SK-N-SH (cell line): Measurements from ENCODE around the gene NEK6. TPM values are rescaled to one million over a fixed set of nuclear protein-coding genes. Genes with fewer than 3 reads are reported as not detected.

Source experiments
- CTCF ChIA-PET: fragments of 300-600, 350-600 bp; formaldehyde crosslinking; extraction: SDS; loops from one replicate; lab custom pipeline; 2021; lab: Yijun Ruan, JAX
- POLR2A ChIA-PET: fragments of 350-600 bp; sonication (Branson Sonifier 250); formaldehyde crosslinking; extraction: SDS; loops from one replicate; lab custom pipeline; 2020; ENCODE audit warnings: antibody characterized with exemption, inconsistent platforms; lab: Yijun Ruan, JAX
- DNase-seq: peaks from one replicate; pipeline ENCODE4 v3.0.0; 2012
- H2AFZ ChIP-seq: fragments of 200-600 bp; sonication (generic); 2 replicates; pipeline ENCODE4 v1.8.1; 2016; ENCODE audit warnings: antibody characterized with exemption, mild to moderate bottlenecking, low read depth
- H3F3A ChIP-seq: fragments of 200-600 bp; sonication (generic); replicated peaks from 2 replicates; pipeline ENCODE3; 2016; ENCODE audit warnings: antibody characterized with exemption, mild to moderate bottlenecking; ENCODE audit not compliant: insufficient read depth
- H3K27ac ChIP-seq, 2 experiments: fragments of 200-500 bp in 1 of 2; fragments of 200-600 bp in 1 of 2; sonication (Bioruptor generic) in 1 of 2; sonication (generic), shearing (Covaris generic) in 1 of 2; 2 replicates each; pipeline versions ENCODE4 v1.5.1 to v1.6.1; 2014 to 2016; ENCODE audit warnings: low read depth in 2 of 2, inconsistent platforms in 1 of 2, low read length in 1 of 2, mild to moderate bottlenecking in 1 of 2, mixed read lengths in 1 of 2
- H3K27me3 ChIP-seq: fragments of 200-600 bp; sonication (generic), shearing (Covaris generic); 2 replicates; pipeline ENCODE4 v1.6.1; 2016; ENCODE audit warnings: mixed run types; ENCODE audit not compliant: insufficient read depth
- H3K36me3 ChIP-seq, 2 experiments: fragments of 200-500 bp in 1 of 2; fragments of 200-600 bp in 1 of 2; sonication (Bioruptor generic) in 1 of 2; sonication (generic) in 1 of 2; replicated peaks in 1 of 2; 2 replicates each; pipeline versions ENCODE3 to v1.5.1; 2014 to 2016; ENCODE audit warnings: low read length in 1 of 2, mild to moderate bottlenecking in 1 of 2; ENCODE audit not compliant: insufficient read depth in 2 of 2, control insufficient read depth in 1 of 2
- H3K4me1 ChIP-seq, 2 experiments: fragments of 200-500 bp in 1 of 2; fragments of 200-600 bp in 1 of 2; sonication (Bioruptor generic) in 1 of 2; sonication (generic), shearing (Covaris generic) in 1 of 2; 2 replicates each; pipeline versions ENCODE4 v1.5.1 to v1.6.1; 2014 to 2016; ENCODE audit warnings: low read depth in 1 of 2, low read length in 1 of 2, mixed run types in 1 of 2; ENCODE audit not compliant: insufficient read depth in 2 of 2, control insufficient read depth in 1 of 2
- H3K4me2 ChIP-seq: fragments of 200-600 bp; sonication (generic), shearing (Covaris generic); 2 replicates; pipeline ENCODE4 v1.6.1; 2017; ENCODE audit warnings: mixed run types
- H3K4me3 ChIP-seq, 2 experiments: fragments of 200-500 bp in 1 of 2; fragments of 200-600 bp in 1 of 2; sonication (Bioruptor generic) in 1 of 2; sonication (generic), shearing (Covaris generic) in 1 of 2; 2 replicates each; pipeline versions ENCODE4 v1.5.1 to v1.8.1; 2014 to 2016; ENCODE audit warnings: low read depth in 2 of 2, inconsistent platforms in 1 of 2, low read length in 1 of 2, mild to moderate bottlenecking in 1 of 2, mixed read lengths in 1 of 2, moderate library complexity in 1 of 2
- H3K79me2 ChIP-seq: fragments of 200-600 bp; sonication (generic); 2 replicates; pipeline ENCODE4 v1.8.1; 2017; ENCODE audit warnings: mild to moderate bottlenecking; ENCODE audit not compliant: insufficient read depth
- H3K9ac ChIP-seq: fragments of 200-600 bp; sonication (generic); 2 replicates; pipeline ENCODE4 v1.6.1; 2017; ENCODE audit warnings: mixed run types
- H3K9me2 ChIP-seq: fragments of 200-600 bp; sonication (generic); 2 replicates; pipeline ENCODE4 v1.6.1; 2017; ENCODE audit warnings: mixed run types
- H3K9me3 ChIP-seq: fragments of 200-600 bp; sonication (generic); 2 replicates; pipeline ENCODE4 v1.6.1; 2017; ENCODE audit warnings: mixed run types, mild to moderate bottlenecking, moderate library complexity
- H4K20me1 ChIP-seq: fragments of 200-600 bp; sonication (generic); 2 replicates; pipeline ENCODE4 v1.6.1; 2017; ENCODE audit warnings: mild to moderate bottlenecking, mixed run types; ENCODE audit not compliant: insufficient read depth
- CHD2 ChIP-seq: fragments of 150-350 bp; IDR thresholded peaks from 2 replicates; pipeline ENCODE4 v1.6.1; 2018; ENCODE audit warnings: low read length; ENCODE audit not compliant: partially characterized antibody
- ELF1 ChIP-seq: IDR thresholded peaks from 2 replicates; pipeline ENCODE4 v1.4.0; 2012
- EP300 ChIP-seq, 2 experiments: IDR thresholded peaks; 2 replicates each; pipeline versions ENCODE4 v1.4.0 to v1.6.1; 2012; ENCODE audit warnings: borderline replicate concordance in 1 of 2, low read depth in 1 of 2, low read length in 1 of 2
- EZH2phosphoT487 ChIP-seq: fragments of 200-600 bp; sonication (generic); IDR thresholded peaks from 2 replicates; pipeline ENCODE4 v1.6.1; 2017; ENCODE audit warnings: low read depth, mixed run types, mild to moderate bottlenecking, antibody characterized with exemption, moderate library complexity, borderline replicate concordance
- FOXM1 ChIP-seq: IDR thresholded peaks from 2 replicates; pipeline ENCODE4 v1.4.0; 2012; ENCODE audit warnings: low read depth, mild to moderate bottlenecking
- GABPA ChIP-seq: IDR thresholded peaks from 2 replicates; pipeline ENCODE4 v1.4.0; 2012; ENCODE audit warnings: low read depth, mild to moderate bottlenecking
- MXI1 ChIP-seq: IDR thresholded peaks from 2 replicates; pipeline ENCODE4 v1.6.1; 2012; ENCODE audit warnings: mild to moderate bottlenecking, low read depth, low read length, improper control_type of control experiment
- NRF1 ChIP-seq: IDR thresholded peaks from 2 replicates; pipeline ENCODE4 v1.6.1; 2012; ENCODE audit warnings: low read depth, mild to moderate bottlenecking, low read length
- RAD21 ChIP-seq: IDR thresholded peaks from 2 replicates; pipeline ENCODE4 v1.6.1; 2012; ENCODE audit warnings: mild to moderate bottlenecking, low read length
- RCOR1 ChIP-seq: fragments of 150-350 bp; IDR thresholded peaks from 2 replicates; pipeline ENCODE4 v1.6.1; 2017; ENCODE audit warnings: antibody characterized with exemption, low read length
- TCF12 ChIP-seq: IDR thresholded peaks from 2 replicates; pipeline ENCODE4 v1.4.0; 2012
- TEAD4 ChIP-seq: IDR thresholded peaks from 2 replicates; pipeline ENCODE4 v1.4.0; 2012; ENCODE audit warnings: mild to moderate bottlenecking, borderline replicate concordance; ENCODE audit not compliant: insufficient read depth
- YY1 ChIP-seq: IDR thresholded peaks from 2 replicates; pipeline ENCODE4 v1.4.0; 2012; ENCODE audit warnings: low read depth, mild to moderate bottlenecking
- WGBS: methylation state at CpG from one replicate; pipeline ENCODE4 v1.1.6; 2017; ENCODE audit warnings: low lambda C conversion rate; 5-methylcytosine and 5-hydroxymethylcytosine counted together
- polyA plus RNA-seq, 3 experiments: library from polyadenylated mRNA; depleted of rRNA; stranded (reverse); fragments of >200 nt; gene quantifications; 2 replicates each; pipeline ENCODE4 v1.2.3, GENCODE V29; 2012
- TF ChIP-seq, protein P1 (sequence below): IDR thresholded peaks from 2 replicates; pipeline ENCODE4; 2012
- TF ChIP-seq, protein P2 (sequence below): IDR thresholded peaks from 2 replicates; pipeline ENCODE4 v1.6.1; 2012; ENCODE audit warnings: mild to moderate bottlenecking, low read depth, low read length, moderate library complexity
- TF ChIP-seq, protein P3 (sequence below): fragments of 150-350 bp; IDR thresholded peaks from 2 replicates; pipeline ENCODE4 v1.6.1; 2016; ENCODE audit warnings: mild to moderate bottlenecking, low read depth, low read length
- TF ChIP-seq, protein P4 (sequence below): fragments of 150-350 bp; IDR thresholded peaks from 2 replicates; pipeline ENCODE4 v1.6.1; 2017; ENCODE audit warnings: antibody characterized with exemption, low read length, low read depth, borderline replicate concordance

The NEK6 gene
- polyA plus RNA-seq, 1 of the 3 experiments (the other 2 are of a cell fraction) = 89.8 TPM

DNA sequence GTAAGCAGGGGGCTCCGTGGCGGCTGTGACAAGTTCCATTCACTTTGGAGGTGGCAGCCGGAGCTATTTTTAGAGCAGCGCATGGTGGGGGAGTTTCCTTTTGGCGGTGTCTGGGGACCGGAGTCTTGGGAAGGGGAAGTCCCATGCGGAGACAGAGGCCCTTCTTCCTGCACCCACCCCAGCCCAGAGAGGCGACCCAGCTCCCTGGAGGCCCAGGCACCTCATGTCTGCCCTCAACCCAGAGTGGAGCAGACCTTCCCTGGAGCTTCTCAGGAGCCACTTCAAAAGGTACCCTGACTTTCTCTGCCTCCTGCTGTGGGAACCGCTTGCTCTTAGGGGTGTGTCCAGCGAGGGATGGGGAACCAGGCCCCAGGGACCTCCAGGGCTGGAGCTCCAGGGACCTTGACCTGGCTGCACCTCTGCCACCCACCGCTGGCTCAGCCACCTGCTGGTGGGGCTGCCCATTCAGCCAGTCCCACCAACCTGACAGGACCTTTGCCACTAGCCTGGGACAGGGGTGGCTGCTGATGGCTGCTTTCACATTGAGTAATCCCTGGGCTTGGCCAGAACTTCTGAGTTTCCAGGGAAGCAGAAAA is 34.1 kb downstream of the NEK6 start (continued):
- TF ChIP-seq, protein P1, sequence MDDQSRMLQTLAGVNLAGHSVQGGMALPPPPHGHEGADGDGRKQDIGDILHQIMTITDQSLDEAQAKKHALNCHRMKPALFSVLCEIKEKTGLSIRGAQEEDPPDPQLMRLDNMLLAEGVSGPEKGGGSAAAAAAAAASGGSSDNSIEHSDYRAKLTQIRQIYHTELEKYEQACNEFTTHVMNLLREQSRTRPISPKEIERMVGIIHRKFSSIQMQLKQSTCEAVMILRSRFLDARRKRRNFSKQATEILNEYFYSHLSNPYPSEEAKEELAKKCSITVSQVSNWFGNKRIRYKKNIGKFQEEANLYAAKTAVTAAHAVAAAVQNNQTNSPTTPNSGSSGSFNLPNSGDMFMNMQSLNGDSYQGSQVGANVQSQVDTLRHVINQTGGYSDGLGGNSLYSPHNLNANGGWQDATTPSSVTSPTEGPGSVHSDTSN = no peak

DNA sequence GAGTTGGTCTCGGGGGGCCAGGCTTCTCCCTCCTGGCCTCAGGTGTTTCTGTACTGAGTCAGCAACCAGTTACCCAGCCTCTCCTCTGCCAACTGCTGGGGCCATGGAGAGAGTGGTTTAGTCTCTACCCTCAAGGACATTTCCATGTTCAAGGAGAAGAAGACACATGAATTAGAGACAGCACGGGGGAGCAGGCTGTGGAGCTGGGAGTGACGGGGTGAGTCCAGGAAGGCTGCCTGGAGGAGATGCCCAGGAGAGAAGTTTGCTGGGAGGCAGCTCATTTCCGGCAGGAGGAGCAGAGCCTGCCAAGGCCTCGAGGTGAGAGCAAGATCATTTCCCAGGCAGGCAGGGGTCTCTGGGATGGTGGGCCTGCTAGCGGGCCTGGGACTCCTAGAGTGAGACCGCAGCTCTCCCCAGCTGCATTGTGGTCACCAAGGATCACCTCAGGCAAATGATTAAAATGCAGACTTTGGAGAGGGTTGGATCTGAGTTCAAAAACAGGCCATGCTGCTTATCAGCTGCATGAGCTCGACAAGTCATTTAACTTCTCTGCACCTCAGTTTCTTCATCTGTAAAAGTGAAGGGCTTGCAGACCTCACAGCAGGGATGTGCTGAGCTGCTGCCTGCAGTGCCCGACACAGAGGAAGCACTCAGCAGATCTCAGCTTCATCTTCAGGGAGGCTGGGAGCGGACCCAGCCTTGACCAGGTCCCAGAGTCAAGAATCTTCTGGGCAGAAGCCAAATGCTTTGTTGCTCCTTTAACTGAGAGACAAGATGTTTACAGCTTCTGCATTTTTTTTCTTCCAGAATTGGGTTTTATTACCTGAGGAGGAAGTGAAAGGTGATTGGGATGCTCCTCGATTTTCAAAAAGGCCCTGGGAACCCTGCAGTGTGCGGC is 35.2 kb downstream of the NEK6 start:
- ChIA-PET CTCF (interaction anchor here (1.4 to 1.9 kb wide), 2 partner anchors 29 to 166 kb away, joined by 3 to 6 read pairs; no protein-coding TSS in a partner anchor), POLR2A (no interaction called here)
- WGBS = 86% methylated on average over 8 of the region's 12 CpGs

More for the DNA sequence above, 35.2 kb downstream of the NEK6 start:
- DNase-seq = no peak
- no peaks in the 10 kb centered on the region for H3K9me2 ChIP-seq
- TF ChIP-seq EP300 (IDR thresholded peaks at IDR 0.05; ENCODE audit: borderline replicate concordance in 1 of 2, low read depth in 1 of 2, low read length in 1 of 2) (no peak), TEAD4 (no peak), ELF1 (no peak), GABPA (no peak), TCF12 (no peak), CHD2 (no peak), RAD21 (no peak), MXI1 (no peak), FOXM1 (no peak), RCOR1 (no peak), YY1 (no peak), EZH2phosphoT487 (no peak), NRF1 (no peak)
- TF ChIP-seq, protein P2, sequence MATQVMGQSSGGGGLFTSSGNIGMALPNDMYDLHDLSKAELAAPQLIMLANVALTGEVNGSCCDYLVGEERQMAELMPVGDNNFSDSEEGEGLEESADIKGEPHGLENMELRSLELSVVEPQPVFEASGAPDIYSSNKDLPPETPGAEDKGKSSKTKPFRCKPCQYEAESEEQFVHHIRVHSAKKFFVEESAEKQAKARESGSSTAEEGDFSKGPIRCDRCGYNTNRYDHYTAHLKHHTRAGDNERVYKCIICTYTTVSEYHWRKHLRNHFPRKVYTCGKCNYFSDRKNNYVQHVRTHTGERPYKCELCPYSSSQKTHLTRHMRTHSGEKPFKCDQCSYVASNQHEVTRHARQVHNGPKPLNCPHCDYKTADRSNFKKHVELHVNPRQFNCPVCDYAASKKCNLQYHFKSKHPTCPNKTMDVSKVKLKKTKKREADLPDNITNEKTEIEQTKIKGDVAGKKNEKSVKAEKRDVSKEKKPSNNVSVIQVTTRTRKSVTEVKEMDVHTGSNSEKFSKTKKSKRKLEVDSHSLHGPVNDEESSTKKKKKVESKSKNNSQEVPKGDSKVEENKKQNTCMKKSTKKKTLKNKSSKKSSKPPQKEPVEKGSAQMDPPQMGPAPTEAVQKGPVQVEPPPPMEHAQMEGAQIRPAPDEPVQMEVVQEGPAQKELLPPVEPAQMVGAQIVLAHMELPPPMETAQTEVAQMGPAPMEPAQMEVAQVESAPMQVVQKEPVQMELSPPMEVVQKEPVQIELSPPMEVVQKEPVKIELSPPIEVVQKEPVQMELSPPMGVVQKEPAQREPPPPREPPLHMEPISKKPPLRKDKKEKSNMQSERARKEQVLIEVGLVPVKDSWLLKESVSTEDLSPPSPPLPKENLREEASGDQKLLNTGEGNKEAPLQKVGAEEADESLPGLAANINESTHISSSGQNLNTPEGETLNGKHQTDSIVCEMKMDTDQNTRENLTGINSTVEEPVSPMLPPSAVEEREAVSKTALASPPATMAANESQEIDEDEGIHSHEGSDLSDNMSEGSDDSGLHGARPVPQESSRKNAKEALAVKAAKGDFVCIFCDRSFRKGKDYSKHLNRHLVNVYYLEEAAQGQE = no peak
- TF ChIP-seq, protein P3, sequence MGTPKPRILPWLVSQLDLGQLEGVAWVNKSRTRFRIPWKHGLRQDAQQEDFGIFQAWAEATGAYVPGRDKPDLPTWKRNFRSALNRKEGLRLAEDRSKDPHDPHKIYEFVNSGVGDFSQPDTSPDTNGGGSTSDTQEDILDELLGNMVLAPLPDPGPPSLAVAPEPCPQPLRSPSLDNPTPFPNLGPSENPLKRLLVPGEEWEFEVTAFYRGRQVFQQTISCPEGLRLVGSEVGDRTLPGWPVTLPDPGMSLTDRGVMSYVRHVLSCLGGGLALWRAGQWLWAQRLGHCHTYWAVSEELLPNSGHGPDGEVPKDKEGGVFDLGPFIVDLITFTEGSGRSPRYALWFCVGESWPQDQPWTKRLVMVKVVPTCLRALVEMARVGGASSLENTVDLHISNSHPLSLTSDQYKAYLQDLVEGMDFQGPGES = no peak
- TF ChIP-seq, protein P4, sequence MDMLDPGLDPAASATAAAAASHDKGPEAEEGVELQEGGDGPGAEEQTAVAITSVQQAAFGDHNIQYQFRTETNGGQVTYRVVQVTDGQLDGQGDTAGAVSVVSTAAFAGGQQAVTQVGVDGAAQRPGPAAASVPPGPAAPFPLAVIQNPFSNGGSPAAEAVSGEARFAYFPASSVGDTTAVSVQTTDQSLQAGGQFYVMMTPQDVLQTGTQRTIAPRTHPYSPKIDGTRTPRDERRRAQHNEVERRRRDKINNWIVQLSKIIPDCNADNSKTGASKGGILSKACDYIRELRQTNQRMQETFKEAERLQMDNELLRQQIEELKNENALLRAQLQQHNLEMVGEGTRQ = no peak
- TF ChIP-seq, protein P1 = no peak
- no peak overlapping the region for H3K4me3 ChIP-seq
- peaks cover 3 to 4% of the 10 kb centered on the region in 2 experiments for H3K36me3 ChIP-seq
- H3K79me2 ChIP-seq = peaks cover 99% of the 10 kb centered on the region
- no peak overlapping the region for H3K27ac ChIP-seq
- H3K27me3 ChIP-seq = no peaks in the 10 kb centered on the region
- no peak overlapping the region for H2AFZ ChIP-seq
- H3F3A ChIP-seq = no peaks in the 10 kb centered on the region
- H4K20me1 ChIP-seq = peaks cover 67% of the 10 kb centered on the region
- H3K4me1 ChIP-seq = peaks cover 32 to 46% of the 10 kb centered on the region in 2 experiments; a peak in 3 of 4 replicates
- H3K9ac ChIP-seq = no peak overlapping the region
- no peak overlapping the region for H3K4me2 ChIP-seq
- H3K9me3 ChIP-seq = no peaks in the 10 kb centered on the region
